Thyroid gland (tissue), 4 donors: ENCODE results near the gene OR10G3.

ENCODE experiments used
- POLR2A ChIP-seq, 2 donors: fragments of 450-650 bp; IDR thresholded peaks; one replicate each; pipeline ENCODE4 v1.6.1; 2017; ENCODE audit warnings: antibody characterized with exemption in 2 of 2, mild to moderate bottlenecking in 2 of 2, moderate library complexity in 1 of 2
- TF ChIP-seq, protein P1 (sequence below), 6 experiments: fragments of 200-600 bp in 3 of 6; fragments of 450-650 bp in 3 of 6; sonication (generic) in 3 of 6; IDR thresholded peaks; one replicate each; pipeline ENCODE4 v1.5.1; 2016 to 2019; ENCODE audit warnings: antibody characterized with exemption in 6 of 6, mild to moderate bottlenecking in 2 of 6, inconsistent platforms in 1 of 6, moderate library complexity in 1 of 6

DNA sequence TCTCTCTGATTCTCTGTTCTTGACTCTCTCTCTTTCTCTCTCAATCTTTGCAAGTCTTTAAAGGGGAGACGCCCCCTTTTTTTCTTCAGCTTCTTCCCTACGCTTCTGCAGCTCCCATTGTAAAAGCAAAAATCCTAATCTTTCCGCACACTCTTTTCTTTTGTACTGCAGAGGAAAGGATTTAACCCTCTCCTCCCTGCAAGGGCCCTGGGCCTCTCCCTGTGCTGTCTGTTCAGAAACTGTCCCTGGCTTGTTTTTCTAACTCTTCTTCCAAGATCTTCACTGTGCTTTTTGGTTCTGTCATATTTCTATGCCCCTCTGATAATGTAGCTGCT, 42.8 kb downstream of the OR10G3 start:
- TF ChIP-seq POLR2A (IDR thresholded peaks at IDR 0.05), result no peak
- TF ChIP-seq, protein P1, sequence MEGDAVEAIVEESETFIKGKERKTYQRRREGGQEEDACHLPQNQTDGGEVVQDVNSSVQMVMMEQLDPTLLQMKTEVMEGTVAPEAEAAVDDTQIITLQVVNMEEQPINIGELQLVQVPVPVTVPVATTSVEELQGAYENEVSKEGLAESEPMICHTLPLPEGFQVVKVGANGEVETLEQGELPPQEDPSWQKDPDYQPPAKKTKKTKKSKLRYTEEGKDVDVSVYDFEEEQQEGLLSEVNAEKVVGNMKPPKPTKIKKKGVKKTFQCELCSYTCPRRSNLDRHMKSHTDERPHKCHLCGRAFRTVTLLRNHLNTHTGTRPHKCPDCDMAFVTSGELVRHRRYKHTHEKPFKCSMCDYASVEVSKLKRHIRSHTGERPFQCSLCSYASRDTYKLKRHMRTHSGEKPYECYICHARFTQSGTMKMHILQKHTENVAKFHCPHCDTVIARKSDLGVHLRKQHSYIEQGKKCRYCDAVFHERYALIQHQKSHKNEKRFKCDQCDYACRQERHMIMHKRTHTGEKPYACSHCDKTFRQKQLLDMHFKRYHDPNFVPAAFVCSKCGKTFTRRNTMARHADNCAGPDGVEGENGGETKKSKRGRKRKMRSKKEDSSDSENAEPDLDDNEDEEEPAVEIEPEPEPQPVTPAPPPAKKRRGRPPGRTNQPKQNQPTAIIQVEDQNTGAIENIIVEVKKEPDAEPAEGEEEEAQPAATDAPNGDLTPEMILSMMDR (IDR thresholded peaks at IDR 0.05), result no peak
